HepG2 (cell line): ENCODE results near the gene BMPR1B. TPM values are rescaled to one million over a fixed set of nuclear protein-coding genes. Genes with fewer than 3 reads are reported as not detected.

ENCODE experiments used
- ATAC-seq: fragments of 200-7000 bp; cut with Tn5 transposase; 3 replicates; pipeline ENCODE4 v1.9.1; 2020; ENCODE audit warnings: mild to moderate bottlenecking, moderate library complexity
- BruUV-seq: library from RNA; stranded (reverse); fragments of 400-500 nt; replicated peaks from 2 replicates; lab custom pipeline; 2021; lab: Mats Ljungman, UMichigan
- CTCF ChIA-PET: fragments of 300-600 bp; formaldehyde crosslinking; extraction: SDS; loops from one replicate; lab custom pipeline; 2021; ENCODE audit warnings: low total read pairs, inconsistent platforms, low intra/inter-chr PET ratio; lab: Yijun Ruan, JAX
- POLR2A ChIA-PET: fragments of 350-600 bp; sonication (Branson Sonifier 250); formaldehyde crosslinking; loops from one replicate; lab custom pipeline; 2020; ENCODE audit warnings: antibody characterized with exemption, inconsistent platforms; lab: Yijun Ruan, JAX
- DNase-seq: peaks from one replicate; pipeline ENCODE4 v3.0.0-alpha.2; 2015; ENCODE audit warnings: low spot score
- FAIRE-seq: peaks from 3 replicates; lab custom pipeline; 2011; peaks lifted over from hg19 to GRCh38; lab: Jason Lieb, UNC
- H2AFZ ChIP-seq: one replicate; pipeline ENCODE4 v1.6.1; 2011; ENCODE audit warnings: low read length, inconsistent platforms
- H3K27ac ChIP-seq: fragments of 300-600 bp; 3 replicates; pipeline ENCODE4 v1.8.0; 2011; ENCODE audit warnings: mixed run types, mild to moderate bottlenecking, mixed read lengths, low read length, inconsistent platforms; ENCODE audit not compliant: insufficient read depth; ENCODE audit errors: extremely low read length
- H3K27me3 ChIP-seq, 2 experiments: fragments of 200-600 bp in 1 of 2; 2 replicates in 1 of 2; 3 replicates in 1 of 2; pipeline versions ENCODE4 v1.6.0 to v1.8.0; 2011; ENCODE audit warnings: low read length in 2 of 2, mild to moderate bottlenecking in 2 of 2, moderate library complexity in 2 of 2, inconsistent platforms in 1 of 2; ENCODE audit not compliant: insufficient read depth in 2 of 2, control insufficient read depth in 1 of 2
- H3K36me3 ChIP-seq, 2 experiments: fragments of 200-600 bp in 1 of 2; replicated peaks in 1 of 2; 2 replicates in 1 of 2; 3 replicates in 1 of 2; pipeline versions ENCODE4 v1.5.1 to v1.8.0; 2011; ENCODE audit warnings: low read length in 2 of 2, inconsistent platforms in 1 of 2; ENCODE audit not compliant: insufficient read depth in 2 of 2, control insufficient read depth in 1 of 2
- H3K4me1 ChIP-seq: 2 replicates; pipeline ENCODE4 v1.5.1; 2012; ENCODE audit warnings: low read length, inconsistent platforms; ENCODE audit not compliant: insufficient read depth
- H3K4me2 ChIP-seq: 2 replicates; pipeline ENCODE4 v1.6.0; 2011; ENCODE audit warnings: low read depth, low read length, inconsistent platforms
- H3K4me3 ChIP-seq, 3 experiments: fragments of 200-600 bp in 1 of 3; sonication (generic), shearing (Covaris generic) in 1 of 3; replicated peaks in 1 of 3; 2 replicates each; pipeline ENCODE4 v1.5.1; 2011 to 2016; ENCODE audit warnings: low read length in 3 of 3, inconsistent platforms in 2 of 3, low read depth in 2 of 3, mild to moderate bottlenecking in 2 of 3, control low read depth in 1 of 3, mixed read lengths in 1 of 3; ENCODE audit not compliant: insufficient read depth in 1 of 3
- H3K79me2 ChIP-seq: one replicate; pipeline ENCODE4 v1.6.1; 2011; ENCODE audit warnings: low read length, inconsistent platforms; ENCODE audit not compliant: insufficient read depth
- H3K9ac ChIP-seq: 2 replicates; pipeline ENCODE4 v1.6.0; 2011; ENCODE audit warnings: mild to moderate bottlenecking, low read depth, low read length, inconsistent platforms; ENCODE audit not compliant: insufficient read depth
- H3K9me3 ChIP-seq: 2 replicates; pipeline ENCODE4 v1.5.1; 2012; ENCODE audit warnings: mild to moderate bottlenecking, low read length
- H4K20me1 ChIP-seq: 2 replicates; pipeline ENCODE4 v1.6.0; 2011; ENCODE audit warnings: inconsistent platforms, mild to moderate bottlenecking, low read length, moderate library complexity; ENCODE audit not compliant: insufficient read depth
- ATF3 ChIP-seq: sonication (generic); formaldehyde crosslinking; IDR thresholded peaks from 2 replicates; pipeline ENCODE4 v1.4.0; 2020; ENCODE audit warnings: missing genetic modification reagents
- BRF2 ChIP-seq: sonication (generic); formaldehyde crosslinking; IDR thresholded peaks from 2 replicates; pipeline ENCODE4 v1.8.1; 2022; ENCODE audit warnings: mild to moderate bottlenecking, missing genetic modification reagents
- CERS6 ChIP-seq: sonication (generic); formaldehyde crosslinking; IDR thresholded peaks from 2 replicates; pipeline ENCODE4 v1.5.0; 2020; ENCODE audit warnings: missing genetic modification reagents
- ELF1 ChIP-seq: sonication (generic); formaldehyde crosslinking; IDR thresholded peaks from 2 replicates; pipeline ENCODE4 v1.4.0; 2020; ENCODE audit warnings: missing genetic modification reagents
- ERF ChIP-seq: IDR thresholded peaks from 2 replicates; pipeline ENCODE4 v1.6.1; 2018; ENCODE audit warnings: missing biosample characterization, missing genetic modification reagents
- FOXK2 ChIP-seq: fragments of 450-650 bp; IDR thresholded peaks from 2 replicates; pipeline ENCODE4 v1.6.1; 2016
- HMGXB3 ChIP-seq: sonication (generic); formaldehyde crosslinking; IDR thresholded peaks from 2 replicates; pipeline ENCODE4 v1.4.0; 2020; ENCODE audit warnings: missing genetic modification reagents, borderline replicate concordance
- JUND ChIP-seq: sonication (generic); formaldehyde crosslinking; IDR thresholded peaks from 2 replicates; pipeline ENCODE4 v1.8.0; 2022; ENCODE audit warnings: mild to moderate bottlenecking, missing genetic modification reagents
- KDM5B ChIP-seq: sonication (generic); formaldehyde crosslinking; IDR thresholded peaks from 2 replicates; pipeline ENCODE4 v1.4.0; 2020; ENCODE audit warnings: missing genetic modification reagents, mild to moderate bottlenecking, borderline replicate concordance
- SRSF4 ChIP-seq: fragments of 200-400 bp; formaldehyde crosslinking; IDR thresholded peaks from one replicate; pipeline ENCODE4 v1.6.1; 2018; ENCODE audit warnings: mild to moderate bottlenecking, low read depth, low read length, moderate library complexity; ENCODE audit not compliant: poor library complexity, severe bottlenecking
- TFDP2 ChIP-seq: sonication (generic); formaldehyde crosslinking; IDR thresholded peaks from 2 replicates; pipeline ENCODE4 v1.4.0; 2020; ENCODE audit warnings: missing genetic modification reagents
- ZGPAT ChIP-seq: IDR thresholded peaks from 2 replicates; pipeline ENCODE4 v1.6.1; 2016; ENCODE audit warnings: mild to moderate bottlenecking
- ZNF234 ChIP-seq: sonication (generic); formaldehyde crosslinking; conservative IDR thresholded peaks from 2 replicates; pipeline ENCODE4 v1.5.1; 2020; ENCODE audit warnings: mild to moderate bottlenecking, missing genetic modification reagents
- WGBS: methylation state at CpG from one replicate; pipeline ENCODE4 v1.1.6; 2017; ENCODE audit warnings: low lambda C conversion rate; 5-methylcytosine and 5-hydroxymethylcytosine counted together
- in situ Hi-C: cut with HindIII; loops from 2 replicates; pipeline ENCODE4 v1.10.0; 2017; ENCODE audit warnings: low pct_unique_long_range_greater_than_20kb; ENCODE audit not compliant: extremely low pct_ligation_motif_present
- intact Hi-C: fragments of 100-400 bp; cut with micrococcal nuclease; formaldehyde crosslinking; loops from one replicate; pipeline ENCODE4 v1.10.0; 2022; ENCODE audit not compliant: unreplicated experiment
- polyA plus RNA-seq, 8 experiments: library from polyadenylated mRNA; depleted of rRNA in 3 of 8; stranded (reverse) in 7 of 8; unstranded in 1 of 8; fragments of >200 nt; fragmentation: Illumina TruSeq in 4 of 8; extraction: Trizol in 4 of 8; gene quantifications; 2 replicates each; pipeline versions ENCODE4 v1.2.1 to v1.2.3, GENCODE V29; 2011 to 2016; ENCODE audit warnings: low read depth in 4 of 8, missing spikeins in 1 of 8, mixed read lengths in 1 of 8; ENCODE audit not compliant: insufficient read depth in 1 of 8
- total RNA-seq, 5 experiments: library from RNA; depleted of rRNA; stranded (reverse); fragments of >200 nt; fragmentation: Illumina TruSeq; extraction: Trizol; gene quantifications; 2 replicates each; pipeline ENCODE4 v1.2.3, GENCODE V29; 2016; ENCODE audit warnings: low read depth in 1 of 5

The BMPR1B gene
- total and polyA plus RNA-seq, 2 of the 13 experiments (the other 11 are each of a cell fraction or from before 2014, with no cell fraction given) = 0.07 TPM; not detected in 1

- no peak for TF ChIP-seq ELF1 (CRISPR knock-in tag)
- no peak for TF ChIP-seq FOXK2
- TF ChIP-seq SRSF4 = no peak
- no peak for TF ChIP-seq KDM5B (CRISPR knock-in tag)
- TF ChIP-seq TFDP2 = no peak
Measured at GRCh38 chr4:94912606-94913005, 154.9 kb downstream of the BMPR1B start (continued).

GRCh38 chr4:94913316-94913715 is 155.6 kb downstream of the BMPR1B start:
- Histone ChIP-seq H3K9me3 (no peaks in the 10 kb centered on the region), H3K9ac (no peak overlapping the region), H3K4me3 (no peak overlapping the region), H2AFZ (no peak overlapping the region), H3K4me1 (no peaks in the 10 kb centered on the region), H3K36me3 (no peaks in the 10 kb centered on the region), H3K27ac (no peak overlapping the region), H3K4me2 (no peak overlapping the region), H3K79me2 (no peaks in the 10 kb centered on the region), H3K27me3 (no peaks in the 10 kb centered on the region)
- intact Hi-C loops (no loop called here), in situ Hi-C loops (no loop called here)
- WGBS = 0% methylated on average over 1 of the region's 1 CpG
- no peak for FAIRE-seq
- no peak for ATAC-seq
- CTCF ChIA-PET = no interaction called here
- DNase-seq = no peak
- no TSS peak for BruUV-seq
- TF ChIP-seq ZNF234 (CRISPR knock-in tag) (no peak), ZGPAT (CRISPR knock-in tag) (no peak), JUND (no peak), CERS6 (no peak), ERF (no peak), BRF2 (CRISPR knock-in tag) (no peak), ATF3 (CRISPR knock-in tag) (no peak), HMGXB3 (no peak)
- TF ChIP-seq, all 625 proteins: peak for 0
- POLR2A ChIA-PET = no interaction called here
- H4K20me1 ChIP-seq = no peaks in the 10 kb centered on the region
